ENCODE data around the gene CFAP73.

GRCh38 chr12:113109360-113109759 is 40.2 kb upstream of the CFAP73 start:
- TF ChIP-seq, protein P1, sequence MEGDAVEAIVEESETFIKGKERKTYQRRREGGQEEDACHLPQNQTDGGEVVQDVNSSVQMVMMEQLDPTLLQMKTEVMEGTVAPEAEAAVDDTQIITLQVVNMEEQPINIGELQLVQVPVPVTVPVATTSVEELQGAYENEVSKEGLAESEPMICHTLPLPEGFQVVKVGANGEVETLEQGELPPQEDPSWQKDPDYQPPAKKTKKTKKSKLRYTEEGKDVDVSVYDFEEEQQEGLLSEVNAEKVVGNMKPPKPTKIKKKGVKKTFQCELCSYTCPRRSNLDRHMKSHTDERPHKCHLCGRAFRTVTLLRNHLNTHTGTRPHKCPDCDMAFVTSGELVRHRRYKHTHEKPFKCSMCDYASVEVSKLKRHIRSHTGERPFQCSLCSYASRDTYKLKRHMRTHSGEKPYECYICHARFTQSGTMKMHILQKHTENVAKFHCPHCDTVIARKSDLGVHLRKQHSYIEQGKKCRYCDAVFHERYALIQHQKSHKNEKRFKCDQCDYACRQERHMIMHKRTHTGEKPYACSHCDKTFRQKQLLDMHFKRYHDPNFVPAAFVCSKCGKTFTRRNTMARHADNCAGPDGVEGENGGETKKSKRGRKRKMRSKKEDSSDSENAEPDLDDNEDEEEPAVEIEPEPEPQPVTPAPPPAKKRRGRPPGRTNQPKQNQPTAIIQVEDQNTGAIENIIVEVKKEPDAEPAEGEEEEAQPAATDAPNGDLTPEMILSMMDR (IDR thresholded peaks at IDR 0.05): no peak
- TF ChIP-seq POLR2A (IDR thresholded peaks at IDR 0.05): no peak
